Stimulated activated naive CD8-positive, alpha-beta T cell treated with anti-CD3 and anti-CD28 coated beads, Interleukin-15, amount 100 ng/mL, for 72 hours (primary cell): ENCODE data around the gene SPATS2L.

Source experiments
- ATAC-seq: fragments of 150-1000 bp; cut with Tn5 transposase; 2 replicates; pipeline ENCODE4 v1.10.0; 2021; ENCODE audit warnings: mild to moderate bottlenecking, moderate library complexity
- DNase-seq, 2 donors: peaks; one replicate each; pipeline ENCODE4 v3.0.0; 2021 to 2022
- H3K27ac Mint-ChIP-seq, 2 donors: one replicate each; pipeline ENCODE4 v1.8.0; 2022; ENCODE audit warnings: mild to moderate bottlenecking in 2 of 2, mixed read lengths in 2 of 2, moderate library complexity in 2 of 2
- H3K27me3 Mint-ChIP-seq: one replicate; pipeline ENCODE4 v1.8.0; 2022; ENCODE audit warnings: mixed read lengths
- H3K4me1 Mint-ChIP-seq: one replicate; pipeline ENCODE4 v1.8.0; 2022; ENCODE audit warnings: mild to moderate bottlenecking, mixed read lengths
- H3K4me3 Mint-ChIP-seq, 2 donors: one replicate each; pipeline ENCODE4 v1.8.0; 2022; ENCODE audit warnings: mild to moderate bottlenecking in 2 of 2, mixed read lengths in 2 of 2, moderate library complexity in 1 of 2
- H3K9me3 Mint-ChIP-seq, 2 donors: one replicate each; pipeline ENCODE4 v1.8.0; 2022; ENCODE audit warnings: mixed read lengths in 2 of 2

The SPATS2L gene

GRCh38 chr2:200349868-200350267, 43.4 kb downstream of the SPATS2L start:
- peaks cover 8% of the 10 kb centered on the region for H3K27me3 Mint-ChIP-seq
- ATAC-seq (no peak), DNase-seq (no peak)
- H3K9me3 Mint-ChIP-seq: no peaks in the 10 kb centered on the region
- H3K27ac Mint-ChIP-seq: peak overlapping the region in 1 of 2 donors; percentile 61
- no peaks in the 10 kb centered on the region for H3K4me1 Mint-ChIP-seq
- H3K4me3 Mint-ChIP-seq: no peak overlapping the region

DNA sequence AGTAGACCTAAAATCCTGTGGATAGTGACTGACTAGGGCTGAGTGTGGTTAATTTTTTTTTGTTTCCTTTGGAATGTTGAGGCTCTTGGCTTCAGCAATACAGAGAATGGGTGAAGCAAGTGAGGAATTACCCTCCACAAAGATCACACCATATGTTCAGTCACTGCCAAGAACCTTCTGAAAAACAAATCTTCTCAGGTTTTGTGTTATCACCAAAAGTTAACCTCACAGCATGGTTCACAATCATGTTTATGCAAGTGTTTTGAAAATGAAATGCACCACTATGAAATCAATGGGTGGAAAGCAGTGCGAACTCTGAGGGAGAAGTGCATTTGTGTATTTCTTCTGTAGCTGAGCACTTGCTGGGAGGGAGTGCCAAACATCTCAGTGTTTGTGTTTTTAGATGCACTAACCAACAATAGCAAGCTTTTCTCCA, 44.4 kb downstream of the SPATS2L start:
- ATAC-seq (no peak), DNase-seq (no peak)

DNA sequence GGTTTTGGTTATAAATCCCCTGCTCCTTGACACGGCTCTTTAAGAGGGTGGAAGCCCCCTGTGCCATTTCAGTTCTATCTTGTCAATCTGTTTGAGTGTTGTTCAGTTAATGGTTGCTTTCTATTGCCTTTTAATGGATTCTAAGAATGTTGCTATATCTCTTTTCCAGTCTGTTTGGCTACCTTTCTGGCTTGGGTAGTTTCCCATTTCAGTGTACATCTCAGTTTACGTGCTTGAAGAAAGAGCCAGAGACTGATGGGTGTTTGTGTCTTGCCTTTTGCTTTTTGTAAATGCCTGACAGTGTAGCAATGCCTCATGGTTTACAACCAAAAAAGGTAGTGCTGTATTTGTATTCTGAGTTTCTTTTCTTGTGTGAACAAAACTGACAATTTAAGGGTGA, 45.3 kb downstream of the SPATS2L start:
- H3K4me1 Mint-ChIP-seq: no peaks in the 10 kb centered on the region
- ATAC-seq (no peak), DNase-seq (no peak)
- H3K27me3 Mint-ChIP-seq: peaks cover 8% of the 10 kb centered on the region
- H3K9me3 Mint-ChIP-seq: no peaks in the 10 kb centered on the region
- H3K4me3 Mint-ChIP-seq: no peak overlapping the region
- H3K27ac Mint-ChIP-seq: peak overlapping the region in 1 of 2 donors; percentile 20

More for the DNA sequence above, 44.4 kb downstream of the SPATS2L start:
- Mint-ChIP-seq H3K4me3 (no peak overlapping the region), H3K27ac (no peak overlapping the region), H3K9me3 (no peaks in the 10 kb centered on the region), H3K27me3 (peaks cover 8% of the 10 kb centered on the region), H3K4me1 (no peaks in the 10 kb centered on the region)

GRCh38 chr2:200352636-200353035, 46.1 kb downstream of the SPATS2L start:
- no peak for DNase-seq

DNA sequence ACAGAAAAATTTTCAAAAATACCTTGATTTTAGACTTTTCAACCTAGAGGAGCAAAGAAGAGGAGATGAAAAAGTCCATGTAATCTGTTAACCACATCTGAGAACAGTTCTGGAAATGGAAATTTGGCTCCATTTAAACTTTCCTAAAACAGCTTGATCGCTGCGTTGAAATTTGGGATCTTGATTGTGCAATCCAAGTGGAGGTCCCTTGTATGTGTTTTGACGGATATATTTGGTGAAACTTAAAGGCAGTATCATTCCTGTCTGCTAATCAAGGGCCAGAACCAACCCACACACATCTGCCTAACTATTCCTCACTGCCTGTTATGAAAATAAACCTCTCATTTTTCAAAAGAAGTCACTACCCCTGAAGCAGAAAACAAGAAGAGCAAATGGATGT, 46.6 kb downstream of the SPATS2L start:
- DNase-seq (no peak), ATAC-seq (no peak)
- H3K4me3 Mint-ChIP-seq: no peak overlapping the region
- no peaks in the 10 kb centered on the region for H3K9me3 Mint-ChIP-seq
- peaks cover 8% of the 10 kb centered on the region for H3K27me3 Mint-ChIP-seq
- no peak overlapping the region for H3K27ac Mint-ChIP-seq
- H3K4me1 Mint-ChIP-seq: no peaks in the 10 kb centered on the region

More at GRCh38 chr2:200352636-200353035, 46.1 kb downstream of the SPATS2L start:
- Mint-ChIP-seq H3K27ac (no peak overlapping the region), H3K27me3 (peaks cover 8% of the 10 kb centered on the region), H3K9me3 (no peaks in the 10 kb centered on the region), H3K4me1 (no peaks in the 10 kb centered on the region), H3K4me3 (no peak overlapping the region)
- no peak for ATAC-seq

DNA sequence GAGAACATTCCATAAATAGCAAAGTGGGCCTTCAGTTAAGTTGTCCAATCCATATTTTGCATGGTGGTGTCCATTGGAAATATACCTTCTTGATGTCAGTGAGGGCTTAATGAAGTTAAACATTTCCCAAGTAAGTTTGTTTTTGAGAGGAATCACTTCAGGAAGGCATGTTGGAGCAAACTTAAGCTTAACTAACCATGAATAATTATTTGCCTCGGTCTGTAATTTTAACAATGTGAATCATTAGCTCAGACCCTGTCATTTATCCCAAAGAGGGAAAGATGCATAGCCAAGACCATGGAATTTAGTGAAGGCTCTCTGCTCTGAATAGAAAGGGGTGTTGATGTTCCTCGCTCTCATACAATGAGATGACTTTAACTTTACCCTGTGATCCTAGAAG, 47.4 kb downstream of the SPATS2L start:
- Mint-ChIP-seq H3K4me1 (no peaks in the 10 kb centered on the region), H3K27me3 (peaks cover 8% of the 10 kb centered on the region), H3K9me3 (no peaks in the 10 kb centered on the region), H3K4me3 (no peak overlapping the region), H3K27ac (no peak overlapping the region)
- no peak for ATAC-seq
- DNase-seq: no peak

DNA sequence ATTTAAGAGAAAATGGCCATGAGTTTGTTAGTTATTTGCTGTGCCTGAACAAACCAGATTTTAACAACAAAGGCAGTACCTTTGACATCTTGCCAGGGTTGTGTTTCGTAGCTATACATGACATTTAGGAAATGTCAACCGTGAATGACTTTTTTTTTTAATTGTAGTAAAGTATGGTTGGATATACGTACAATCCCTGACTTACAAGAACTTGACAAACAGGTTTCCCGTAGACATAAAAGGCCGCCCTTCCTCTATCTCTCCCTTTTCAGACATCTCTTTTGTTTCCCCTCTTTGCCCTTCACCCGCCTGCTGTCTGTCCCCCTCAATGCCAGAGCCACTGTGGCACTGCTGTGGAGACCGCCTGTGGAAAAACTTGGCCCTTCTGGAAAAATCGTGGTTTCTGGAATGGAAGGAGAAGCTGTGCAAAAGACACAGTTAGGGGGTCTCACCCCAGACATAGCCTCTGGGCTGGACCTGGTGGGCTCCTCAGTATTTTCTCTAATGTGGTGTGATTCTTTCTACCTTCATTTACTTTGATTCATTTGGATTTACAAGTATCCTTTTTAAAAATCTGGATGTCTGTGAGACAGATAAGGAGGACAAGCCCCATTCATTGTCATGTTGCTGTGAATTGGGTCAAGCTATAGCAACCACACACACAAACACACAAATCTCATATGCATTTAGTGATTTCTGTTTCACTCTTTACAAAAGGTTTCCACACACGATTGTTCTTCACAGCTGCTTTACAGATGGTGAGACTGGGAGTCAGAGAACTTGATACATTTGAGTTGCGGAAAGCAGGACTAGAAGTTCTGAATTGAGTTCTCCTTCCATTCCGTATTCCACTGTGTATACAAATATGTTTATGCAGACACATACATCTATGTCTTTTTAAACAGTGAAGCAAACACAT, 48.6 kb downstream of the SPATS2L start:
- no peaks in the 10 kb centered on the region for H3K9me3 Mint-ChIP-seq
- ATAC-seq: no peak
- H3K4me1 Mint-ChIP-seq: no peaks in the 10 kb centered on the region
- H3K27ac Mint-ChIP-seq: no peak overlapping the region
- no peak overlapping the region for H3K4me3 Mint-ChIP-seq
- H3K27me3 Mint-ChIP-seq: peaks cover 8% of the 10 kb centered on the region
- DNase-seq: no peak

DNA sequence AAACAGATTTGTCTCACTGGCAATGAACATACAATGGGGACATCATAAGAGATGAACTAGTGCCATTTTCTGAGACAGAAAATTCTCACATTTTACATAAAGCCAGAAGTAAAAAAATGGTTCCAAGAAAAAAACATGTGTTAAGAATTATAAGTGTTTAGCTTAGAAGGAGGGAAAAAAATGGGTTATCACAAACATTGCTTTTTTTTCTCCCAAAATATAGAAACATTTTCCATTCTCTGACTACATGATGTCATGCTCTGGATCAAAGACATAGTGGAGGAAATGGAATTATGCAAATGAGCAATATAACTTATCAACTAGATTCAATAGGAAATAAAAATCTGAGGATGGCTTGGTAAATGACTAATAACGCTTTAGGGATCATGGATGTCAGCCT, 49.8 kb downstream of the SPATS2L start:
- DNase-seq (no peak), ATAC-seq (no peak)
- Mint-ChIP-seq H3K4me3 (no peak overlapping the region), H3K27me3 (peaks cover 8% of the 10 kb centered on the region), H3K9me3 (no peaks in the 10 kb centered on the region), H3K27ac (no peak overlapping the region), H3K4me1 (no peaks in the 10 kb centered on the region)

DNA sequence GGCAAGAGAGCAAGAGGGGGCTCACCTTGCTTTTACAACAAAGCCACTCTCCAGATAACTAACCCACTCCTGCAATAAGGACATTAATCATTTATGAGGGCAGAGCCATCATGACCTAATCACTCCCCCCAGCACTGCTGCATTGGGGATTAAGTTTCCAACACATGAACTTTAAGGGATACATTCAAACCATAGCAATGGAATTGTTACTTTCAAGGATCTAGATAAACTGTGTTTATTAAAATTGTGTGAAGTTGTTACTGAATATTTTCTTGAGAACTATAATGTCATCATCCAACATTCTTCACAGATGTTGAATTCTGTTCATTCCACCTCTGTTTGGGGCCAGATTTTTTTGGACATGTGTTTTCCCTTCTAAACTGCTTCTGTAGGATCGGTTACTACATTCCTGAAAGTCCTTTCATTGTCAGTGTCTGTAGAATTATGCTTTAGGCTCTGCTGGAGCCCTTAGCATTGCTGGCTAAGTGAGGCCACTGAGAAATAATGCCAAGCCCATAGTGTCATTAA, 50.4 kb downstream of the SPATS2L start:
- no peak overlapping the region for H3K27ac Mint-ChIP-seq

DNA sequence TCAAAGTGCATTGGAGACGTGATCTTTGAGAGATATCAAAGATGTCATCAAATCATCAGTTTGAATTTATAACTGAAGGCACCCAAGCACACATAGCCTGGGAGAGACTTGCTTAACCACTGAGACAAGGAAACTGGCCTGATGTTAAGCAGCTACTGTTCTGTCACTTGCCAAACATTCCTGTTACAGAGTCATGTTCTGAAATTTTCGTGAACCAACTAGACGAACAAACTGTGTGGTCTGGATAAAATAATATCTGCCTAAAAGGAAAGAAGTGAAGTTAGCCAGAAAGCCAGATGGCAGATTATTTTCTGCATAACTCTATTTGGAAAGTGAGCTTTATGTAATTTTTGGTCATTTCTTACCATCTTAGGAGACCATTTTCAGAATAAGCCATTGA, 51.4 kb downstream of the SPATS2L start:
- Mint-ChIP-seq H3K4me3 (no peak overlapping the region), H3K27me3 (peaks cover 8% of the 10 kb centered on the region), H3K27ac (no peak overlapping the region), H3K9me3 (no peaks in the 10 kb centered on the region), H3K4me1 (no peaks in the 10 kb centered on the region)
- ATAC-seq (no peak), DNase-seq (no peak)

More for the DNA sequence above, 50.4 kb downstream of the SPATS2L start:
- no peak for ATAC-seq
- Mint-ChIP-seq H3K9me3 (no peaks in the 10 kb centered on the region), H3K4me3 (no peak overlapping the region), H3K27me3 (peaks cover 8% of the 10 kb centered on the region), H3K4me1 (no peaks in the 10 kb centered on the region)
- no peak for DNase-seq

- Mint-ChIP-seq H3K9me3 (no peaks in the 10 kb centered on the region), H3K4me3 (no peak overlapping the region), H3K27ac (no peak overlapping the region), H3K27me3 (no peaks in the 10 kb centered on the region), H3K4me1 (no peaks in the 10 kb centered on the region)
- ATAC-seq: no peak
- DNase-seq: no peak
Measured at GRCh38 chr2:200359552-200359951, 53.1 kb downstream of the SPATS2L start.

GRCh38 chr2:200360364-200360763, 53.9 kb downstream of the SPATS2L start:
- no peak overlapping the region for H3K4me3 Mint-ChIP-seq
- H3K27ac Mint-ChIP-seq: peak overlapping the region in 1 of 2 donors; percentile 49
- DNase-seq (no peak), ATAC-seq (no peak)
- no peaks in the 10 kb centered on the region for H3K27me3 Mint-ChIP-seq
- no peaks in the 10 kb centered on the region for H3K9me3 Mint-ChIP-seq
- no peaks in the 10 kb centered on the region for H3K4me1 Mint-ChIP-seq

DNA sequence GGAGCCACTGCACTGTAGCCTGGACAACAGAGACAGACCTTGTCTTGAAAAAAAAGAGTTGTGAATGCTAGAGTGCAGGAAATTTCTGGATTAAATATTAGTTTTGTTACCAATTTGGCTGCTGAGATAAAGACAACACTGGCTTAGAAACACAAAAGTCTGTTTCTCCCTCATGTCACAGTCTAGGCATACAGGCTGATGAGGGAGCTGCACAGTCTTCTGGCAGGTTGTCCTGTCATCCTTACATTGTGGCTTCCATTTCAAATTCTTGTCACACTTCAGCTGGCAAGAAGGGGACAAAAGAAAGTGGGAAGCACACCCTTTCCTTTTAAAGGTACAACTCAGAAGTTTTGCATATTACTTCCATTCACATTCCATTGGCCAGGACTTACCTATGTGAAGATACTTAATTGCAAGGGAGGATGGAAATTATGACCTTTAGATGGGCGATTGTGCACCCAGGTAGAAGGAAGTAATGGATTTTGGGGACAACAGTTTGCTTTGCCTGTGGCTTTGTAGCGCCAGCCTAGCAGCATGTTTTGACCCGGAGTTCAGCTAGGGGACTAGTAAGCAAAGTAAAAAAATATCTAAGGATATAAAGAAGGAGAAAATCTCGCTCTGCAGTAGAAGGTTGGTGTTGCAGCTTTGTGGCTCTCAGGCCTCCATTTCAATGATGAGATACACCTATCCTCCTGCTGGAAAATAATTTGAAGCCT, 55.9 kb downstream of the SPATS2L start:
- no peak for DNase-seq
- Mint-ChIP-seq H3K4me1 (no peaks in the 10 kb centered on the region), H3K9me3 (no peaks in the 10 kb centered on the region), H3K27me3 (no peaks in the 10 kb centered on the region), H3K27ac (no peak overlapping the region), H3K4me3 (no peak overlapping the region)
- no peak for ATAC-seq

- no peak for DNase-seq
- no peaks in the 10 kb centered on the region for H3K9me3 Mint-ChIP-seq
- no peaks in the 10 kb centered on the region for H3K4me1 Mint-ChIP-seq
- H3K27me3 Mint-ChIP-seq: no peaks in the 10 kb centered on the region
- H3K27ac Mint-ChIP-seq: no peak overlapping the region
- no peak overlapping the region for H3K4me3 Mint-ChIP-seq
- no peak for ATAC-seq
Measured at GRCh38 chr2:200363279-200363678, 56.8 kb downstream of the SPATS2L start.

DNA sequence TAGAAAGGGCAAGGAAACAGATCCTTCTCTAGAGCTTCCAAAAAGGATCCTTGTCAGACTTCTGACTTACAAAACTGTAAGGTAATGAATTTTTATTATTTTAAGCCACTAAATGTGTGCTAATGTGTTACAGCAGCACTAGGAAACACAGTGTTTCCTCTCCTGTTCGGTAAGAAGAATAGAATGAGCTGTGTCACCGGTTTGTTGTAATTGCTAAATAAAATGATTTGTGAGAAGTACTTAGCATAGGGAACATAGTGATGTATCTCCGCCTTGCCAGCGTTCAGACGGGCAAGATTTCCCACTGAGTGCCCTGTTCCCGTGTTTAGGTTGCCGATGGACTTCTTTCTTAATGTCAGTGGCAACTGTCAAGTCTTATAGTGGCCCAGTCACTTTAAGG, 57.6 kb downstream of the SPATS2L start:
- no peak overlapping the region for H3K4me3 Mint-ChIP-seq
- H3K27me3 Mint-ChIP-seq: no peaks in the 10 kb centered on the region
- no peak for DNase-seq
- no peaks in the 10 kb centered on the region for H3K9me3 Mint-ChIP-seq
- H3K4me1 Mint-ChIP-seq: no peaks in the 10 kb centered on the region
- H3K27ac Mint-ChIP-seq: no peak overlapping the region
- no peak for ATAC-seq

DNA sequence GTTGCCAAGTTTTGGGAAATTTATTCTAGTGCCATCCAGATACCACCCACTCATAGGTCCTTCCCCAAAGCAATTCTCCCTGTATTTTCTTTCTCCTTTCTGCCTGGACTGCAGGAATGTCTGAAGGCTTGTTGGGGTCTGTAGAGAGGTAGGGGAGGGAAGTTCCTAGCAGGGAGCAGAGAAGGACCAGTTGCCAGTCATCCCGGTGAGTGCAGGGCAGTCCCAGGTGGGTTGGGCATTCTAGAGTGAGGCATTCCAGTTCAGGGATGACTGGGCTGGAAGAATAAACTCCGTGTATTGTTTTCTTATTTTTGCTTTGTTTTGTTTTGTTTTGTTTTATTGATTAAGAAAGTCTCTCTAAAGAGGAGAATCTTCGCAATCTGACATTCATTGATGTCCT, 58.1 kb downstream of the SPATS2L start:
- H3K27ac Mint-ChIP-seq: no peak overlapping the region
- no peak overlapping the region for H3K4me3 Mint-ChIP-seq
- ATAC-seq (no peak), DNase-seq (no peak)
- no peaks in the 10 kb centered on the region for H3K4me1 Mint-ChIP-seq
- no peaks in the 10 kb centered on the region for H3K27me3 Mint-ChIP-seq
- no peaks in the 10 kb centered on the region for H3K9me3 Mint-ChIP-seq
